ENCODE data around the gene SLC13A3. TPM values are rescaled to one million over a fixed set of nuclear protein-coding genes. Genes with fewer than 3 reads are reported as not detected.

SLC13A3 gene
- total RNA-seq, 1 experiment from 2014 or later = 17.5 TPM

DNA sequence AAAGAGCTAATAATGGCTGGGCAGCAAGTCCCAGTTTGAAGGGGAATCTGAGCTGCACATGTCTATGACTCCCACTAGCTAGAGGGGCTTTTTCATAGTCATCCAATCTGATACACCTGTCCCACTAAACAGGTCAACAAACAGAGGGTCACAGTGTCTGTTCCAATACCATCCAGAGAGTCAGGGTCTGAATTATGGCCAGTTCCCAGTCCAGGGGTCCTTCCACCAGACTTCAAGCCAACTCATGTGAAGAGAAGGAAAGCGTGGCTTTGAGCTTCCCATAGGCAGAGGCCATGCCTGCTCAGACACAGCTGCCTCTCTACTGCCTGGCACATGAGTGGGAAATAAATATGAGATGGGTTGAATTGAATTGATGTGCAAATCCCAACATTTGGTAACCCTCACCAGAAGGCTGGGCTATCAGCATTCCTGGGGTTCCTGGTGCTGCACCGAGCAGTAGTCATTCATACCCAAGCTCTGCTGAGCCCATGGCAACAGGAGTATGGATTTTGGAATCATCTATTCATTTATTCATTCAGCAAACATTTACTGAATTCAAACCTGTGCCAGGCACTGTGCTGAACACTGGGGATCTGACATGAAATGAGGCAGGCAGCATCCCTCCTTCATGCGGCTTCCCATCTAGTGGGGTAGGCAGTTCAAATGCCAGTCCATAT, 20.7 kb upstream of the SLC13A3 start:
- H3K79me2 ChIP-seq (ENCODE audit: insufficient read depth, low read length) = 0 out of 2 replicates have a peak, but pooled peaks cover 2% of the 10 kb centered on the region
- no peaks in the 10 kb centered on the region for H3K27me3 ChIP-seq (ENCODE audit: insufficient read depth, low read length)
- H3K9me3 ChIP-seq (ENCODE audit: control insufficient read depth, low read depth, low read length) = peaks cover 5% of the 10 kb centered on the region
- H2BK15ac ChIP-seq (ENCODE audit: low read depth, low read length) = no peak overlapping the region
- no peak overlapping the region for H3K27ac ChIP-seq (ENCODE audit: insufficient read length, low read depth, low read length)
- no peak overlapping the region for H2BK20ac ChIP-seq (ENCODE audit: low read depth, low read length, poor library complexity, severe bottlenecking)
- H3K4me1 ChIP-seq (ENCODE audit: insufficient read depth, low read length) = no peaks in the 10 kb centered on the region; the same call in 1 of the 2 replicates
- Mint-ChIP-seq H3K9me3 (peaks cover 11 to 22% of the 10 kb centered on the region in 2 experiments), H3K4me3 (no peak overlapping the region), H3K4me1 (peaks cover 19 to 31% of the 10 kb centered on the region in 2 experiments), H3K36me3 (ENCODE audit: insufficient read depth in 1 of 3, low read depth in 3 of 3) (peaks cover 15 to 57% (median 48%) of the 10 kb centered on the region in 3 experiments), H3K27me3 (ENCODE audit: low read depth) (peaks cover 1% of the 10 kb centered on the region; the same call in 1 of the 2 replicates), H3K27ac (no peak overlapping the region)
- no peak overlapping the region for H3K4me2 ChIP-seq (ENCODE audit: insufficient read depth, insufficient read length, low read length)
- H3K56ac ChIP-seq (ENCODE audit: insufficient read length, low read depth, low read length) = no peak overlapping the region
- no peak overlapping the region for H2AK5ac ChIP-seq (ENCODE audit: insufficient read length, low read length)
- peaks cover 3% of the 10 kb centered on the region for H3K79me1 ChIP-seq (ENCODE audit: insufficient read depth, low read depth, low read length, poor library complexity, severe bottlenecking)
- H2AFZ ChIP-seq (ENCODE audit: low read length) = no peak overlapping the region
- H2BK12ac ChIP-seq (ENCODE audit: insufficient read length, low read depth, low read length) = no peak overlapping the region
- DNase-seq = no peak
- no peak overlapping the region for H3K18ac ChIP-seq (ENCODE audit: insufficient read length, low read depth, low read length)
- WGBS (ENCODE audit: extremely low coverage, insufficient read length, low lambda C conversion rate) = no CpG with 5 or more reads among the region's 3 CpGs
- no peak overlapping the region for H3K4ac ChIP-seq (ENCODE audit: low read depth, low read length)
- no peaks in the 10 kb centered on the region for H3K23me2 ChIP-seq (ENCODE audit: insufficient read length, low read depth, low read length, poor library complexity, severe bottlenecking)
- no peak overlapping the region for H3K9ac ChIP-seq (ENCODE audit: extremely low read depth, insufficient read length, low read length)
- H4K8ac ChIP-seq (replicated peaks; ENCODE audit: insufficient read length, low read depth, low read length) = no peak overlapping the region
- TF ChIP-seq, protein P1, sequence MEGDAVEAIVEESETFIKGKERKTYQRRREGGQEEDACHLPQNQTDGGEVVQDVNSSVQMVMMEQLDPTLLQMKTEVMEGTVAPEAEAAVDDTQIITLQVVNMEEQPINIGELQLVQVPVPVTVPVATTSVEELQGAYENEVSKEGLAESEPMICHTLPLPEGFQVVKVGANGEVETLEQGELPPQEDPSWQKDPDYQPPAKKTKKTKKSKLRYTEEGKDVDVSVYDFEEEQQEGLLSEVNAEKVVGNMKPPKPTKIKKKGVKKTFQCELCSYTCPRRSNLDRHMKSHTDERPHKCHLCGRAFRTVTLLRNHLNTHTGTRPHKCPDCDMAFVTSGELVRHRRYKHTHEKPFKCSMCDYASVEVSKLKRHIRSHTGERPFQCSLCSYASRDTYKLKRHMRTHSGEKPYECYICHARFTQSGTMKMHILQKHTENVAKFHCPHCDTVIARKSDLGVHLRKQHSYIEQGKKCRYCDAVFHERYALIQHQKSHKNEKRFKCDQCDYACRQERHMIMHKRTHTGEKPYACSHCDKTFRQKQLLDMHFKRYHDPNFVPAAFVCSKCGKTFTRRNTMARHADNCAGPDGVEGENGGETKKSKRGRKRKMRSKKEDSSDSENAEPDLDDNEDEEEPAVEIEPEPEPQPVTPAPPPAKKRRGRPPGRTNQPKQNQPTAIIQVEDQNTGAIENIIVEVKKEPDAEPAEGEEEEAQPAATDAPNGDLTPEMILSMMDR (conservative IDR thresholded peaks at IDR 0.05) = no peak
- H3K14ac ChIP-seq (ENCODE audit: insufficient read depth, low read length) = no peak overlapping the region
- no peak overlapping the region for H4K5ac ChIP-seq (ENCODE audit: insufficient read length, low read depth, low read length)
- H4K91ac ChIP-seq (ENCODE audit: insufficient read length, low read depth, low read length) = no peak overlapping the region
- H2BK120ac ChIP-seq (ENCODE audit: low read depth, low read length, poor library complexity, severe bottlenecking) = no peak overlapping the region
- no peak overlapping the region for H2BK5ac ChIP-seq (ENCODE audit: insufficient read length, low read length)
- no peak overlapping the region for H3T11ph ChIP-seq (ENCODE audit: low read length)
- no peak overlapping the region for H3K23ac ChIP-seq (ENCODE audit: insufficient read length, low read depth, low read length)
- no peaks in the 10 kb centered on the region for H4K20me1 ChIP-seq (ENCODE audit: control insufficient read depth, insufficient read depth, insufficient read length)

Measured in H9 (cell line).